Stimulated activated CD8-positive, alpha-beta memory T cell treated with anti-CD3 and anti-CD28 coated beads, Interleukin-15, amount 100 ng/mL, for 24 hours (primary cell): ENCODE data around the gene GRIP2.

Source experiments
- DNase-seq: peaks from one replicate; pipeline ENCODE4 v3.0.0-alpha.2; 2020; ENCODE audit warnings: low read depth

The GRIP2 gene

GRCh38 chr3:14485981-14486380 is 54.2 kb downstream of the GRIP2 start:
- no peak for DNase-seq

DNA sequence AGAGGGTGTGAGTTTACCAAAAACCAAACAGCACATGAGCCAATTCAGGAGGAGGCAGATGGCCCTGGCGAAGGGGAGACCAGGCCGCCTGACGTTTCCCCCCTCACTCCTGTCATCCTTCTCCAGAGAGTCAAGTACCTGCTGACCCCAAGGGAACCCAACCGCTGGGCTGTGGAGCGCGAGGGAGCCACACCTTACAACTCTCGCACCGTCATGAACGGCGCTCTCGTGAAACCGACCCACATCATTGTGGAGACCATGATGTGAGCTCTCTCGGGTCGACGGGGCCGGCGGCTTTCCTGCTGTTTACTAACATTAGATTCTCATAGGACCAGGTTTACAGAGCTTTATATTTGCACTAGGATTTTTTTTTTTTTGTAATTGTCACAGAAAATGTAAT is 55.4 kb downstream of the GRIP2 start:
- no peak for DNase-seq

GRCh38 chr3:14483286-14483685 is 56.9 kb downstream of the GRIP2 start:
- DNase-seq = no peak

GRCh38 chr3:14482271-14482721 is 57.8 kb downstream of the GRIP2 start:
- DNase-seq = no peak

DNA sequence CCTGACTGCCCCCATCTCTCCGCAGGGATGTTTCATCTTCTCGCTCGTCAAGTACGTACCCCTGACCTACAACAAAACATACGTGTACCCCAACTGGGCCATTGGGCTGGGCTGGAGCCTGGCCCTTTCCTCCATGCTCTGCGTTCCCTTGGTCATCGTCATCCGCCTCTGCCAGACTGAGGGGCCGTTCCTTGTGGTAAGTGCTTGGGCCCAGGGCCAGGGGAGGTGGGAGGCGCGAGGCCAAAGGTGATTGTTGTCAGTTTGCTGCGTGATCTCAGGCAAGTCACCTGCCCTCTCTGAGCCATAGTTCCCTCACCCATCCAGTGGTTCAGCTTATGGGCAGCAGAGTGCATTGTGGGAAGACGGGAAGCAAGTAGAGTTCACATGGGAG is 58.5 kb downstream of the GRIP2 start:
- no peak for DNase-seq

- DNase-seq = no peak
Measured at GRCh38 chr3:14481018-14481645, 59.0 kb downstream of the GRIP2 start.

DNA sequence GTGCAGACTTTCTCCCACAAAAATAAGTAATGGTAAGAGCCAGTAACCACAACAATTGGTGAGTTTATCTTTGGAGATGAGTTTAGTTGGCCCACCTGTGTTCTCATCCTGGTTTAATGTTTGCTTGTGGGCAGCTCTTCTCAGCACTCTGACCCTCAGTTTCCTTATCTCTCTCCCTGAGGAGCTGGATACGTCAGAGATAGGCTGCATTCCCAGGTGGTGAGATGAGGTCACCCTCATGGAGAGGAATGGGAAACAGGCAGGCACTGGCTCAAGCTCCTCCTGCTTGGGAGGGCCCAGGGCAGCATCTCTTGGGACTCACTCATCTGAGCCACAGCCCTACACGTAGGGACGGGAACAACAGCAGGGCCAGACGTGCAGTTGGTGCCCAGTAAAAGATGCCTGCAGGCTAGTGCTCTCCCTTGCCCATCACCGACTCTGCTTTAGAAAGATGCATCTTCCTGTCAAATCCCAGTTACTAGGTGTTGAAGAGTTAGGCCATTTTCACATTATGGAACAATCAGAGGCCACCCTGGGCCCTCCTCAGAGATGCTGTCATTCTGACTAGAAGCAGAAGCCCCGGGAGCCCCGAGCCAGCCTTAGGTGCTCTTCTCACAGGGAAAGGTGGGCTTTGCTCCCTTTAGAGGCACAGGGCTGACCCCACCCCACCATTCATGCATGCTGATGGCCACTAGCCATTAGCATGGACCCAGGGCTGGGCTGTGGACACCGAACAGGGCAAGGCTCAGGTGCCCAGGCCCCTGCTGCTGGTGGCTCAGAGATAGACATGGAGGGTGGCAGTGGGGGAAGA is 59.7 kb downstream of the GRIP2 start:
- no peak for DNase-seq

GRCh38 chr3:14479591-14479990 is 60.6 kb downstream of the GRIP2 start:
- no peak for DNase-seq

DNA sequence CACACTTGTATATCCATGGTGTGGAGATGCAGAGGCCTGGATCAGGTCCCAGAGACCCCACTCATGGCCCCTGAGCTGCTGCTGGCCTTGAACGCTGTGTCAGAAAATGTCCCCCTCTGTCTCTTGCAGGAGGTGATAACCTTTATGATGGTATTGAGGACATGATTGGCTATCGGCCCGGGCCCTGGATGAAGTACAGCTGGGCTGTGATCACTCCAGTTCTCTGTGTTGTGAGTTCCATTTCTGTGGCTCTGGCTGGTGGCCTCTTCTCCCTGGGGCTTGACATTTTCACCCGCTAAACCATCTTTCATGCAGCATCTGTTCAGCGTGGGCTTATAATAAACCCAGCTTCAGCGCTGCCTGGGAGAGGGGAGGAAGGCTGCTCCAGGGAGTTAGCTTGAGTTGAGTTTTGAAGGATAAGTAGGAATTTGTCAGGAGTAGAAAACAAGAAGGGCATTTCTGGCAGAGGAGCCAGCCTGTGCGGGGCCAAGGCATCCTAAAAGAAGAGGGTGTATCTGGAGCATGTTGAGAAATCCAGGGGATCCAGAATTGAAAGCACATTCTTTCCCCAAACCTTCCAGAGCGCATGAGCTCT is 61.1 kb downstream of the GRIP2 start:
- DNase-seq = no peak

DNA sequence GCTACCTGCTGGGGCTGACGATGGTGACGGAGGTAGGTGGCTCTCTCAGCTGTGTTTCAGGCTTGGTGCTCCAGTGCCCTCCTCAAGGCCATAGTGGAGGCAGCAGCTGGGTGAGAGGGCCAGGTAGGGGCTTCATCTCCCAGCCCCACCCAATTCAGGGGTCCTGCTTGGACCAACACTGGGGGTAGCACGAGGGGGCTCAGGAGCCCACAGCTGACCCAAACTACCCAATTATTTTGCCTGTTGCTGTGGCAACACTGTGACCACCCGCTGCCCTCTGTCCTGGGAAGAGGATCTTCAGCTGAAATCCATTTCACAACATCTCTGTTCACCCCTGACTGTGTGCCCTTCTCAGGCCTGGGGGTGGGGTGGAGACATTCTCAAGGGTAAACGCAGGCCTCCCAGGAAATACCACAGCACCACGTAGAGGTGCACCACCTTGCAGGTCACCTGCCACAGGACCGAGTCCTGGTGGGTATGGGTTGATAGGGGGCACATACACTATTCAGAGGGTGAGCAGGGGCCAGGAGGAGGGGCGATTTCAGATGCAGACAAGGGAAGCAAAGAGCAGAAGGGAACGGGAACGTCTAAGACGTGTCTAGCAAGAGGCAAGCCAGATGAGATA is 62.7 kb downstream of the GRIP2 start:
- DNase-seq = no peak

GRCh38 chr3:14476583-14477265 is 63.4 kb downstream of the GRIP2 start:
- DNase-seq = no peak

DNA sequence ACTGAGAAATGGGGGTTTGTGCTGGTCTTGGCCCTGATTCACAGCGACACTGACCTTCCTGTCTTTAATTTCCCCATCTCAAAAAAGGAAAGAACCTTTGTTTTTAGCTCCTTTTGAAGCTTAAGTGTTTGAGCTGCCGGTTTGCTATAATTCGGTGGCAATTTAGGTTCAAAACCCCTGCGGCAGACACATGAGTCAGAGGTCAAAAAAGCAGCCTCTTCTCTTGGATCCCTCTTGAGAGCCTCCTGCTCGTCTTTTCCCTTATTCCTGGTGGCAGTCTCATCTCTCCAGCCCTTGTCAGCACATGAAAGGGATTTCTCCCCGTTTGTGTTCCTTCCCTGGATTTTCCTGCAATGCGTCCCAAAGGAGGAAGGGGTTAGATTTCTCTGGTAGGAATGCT is 64.5 kb downstream of the GRIP2 start:
- no peak for DNase-seq

DNA sequence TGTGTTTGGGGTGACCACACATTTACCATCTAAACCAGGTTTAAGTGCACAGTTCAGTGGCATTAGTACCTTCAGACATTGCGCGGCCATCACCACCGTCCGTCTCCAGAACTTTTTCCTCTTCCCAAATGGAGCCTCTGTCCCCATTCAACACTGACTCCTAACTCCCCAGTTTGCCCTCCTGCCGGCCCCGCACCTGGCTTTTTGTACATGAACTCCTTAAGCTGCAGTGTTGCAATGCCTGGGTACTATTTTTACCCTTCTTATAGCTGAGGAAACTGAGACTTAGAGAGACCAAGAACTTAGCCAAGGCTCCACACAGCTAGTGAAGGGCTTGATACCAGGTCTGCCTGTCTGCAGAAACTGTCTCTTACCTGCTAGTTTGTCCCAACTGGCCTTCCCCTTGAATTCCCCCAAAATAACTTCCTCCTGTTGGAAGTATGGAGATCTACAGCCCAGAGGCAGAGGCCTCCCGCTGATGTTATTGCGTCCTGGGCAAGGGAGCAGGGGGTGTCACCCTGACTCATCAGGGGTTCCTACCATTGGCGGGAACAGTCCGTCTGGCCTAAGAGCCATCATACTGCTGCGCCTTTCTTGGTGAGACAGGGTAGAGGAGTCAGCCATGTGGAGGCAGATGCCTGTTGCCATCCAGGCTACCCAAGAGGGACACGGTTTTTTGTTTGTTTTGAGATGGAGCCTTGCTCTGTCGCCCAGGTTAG is 65.6 kb downstream of the GRIP2 start:
- no peak for DNase-seq

DNA sequence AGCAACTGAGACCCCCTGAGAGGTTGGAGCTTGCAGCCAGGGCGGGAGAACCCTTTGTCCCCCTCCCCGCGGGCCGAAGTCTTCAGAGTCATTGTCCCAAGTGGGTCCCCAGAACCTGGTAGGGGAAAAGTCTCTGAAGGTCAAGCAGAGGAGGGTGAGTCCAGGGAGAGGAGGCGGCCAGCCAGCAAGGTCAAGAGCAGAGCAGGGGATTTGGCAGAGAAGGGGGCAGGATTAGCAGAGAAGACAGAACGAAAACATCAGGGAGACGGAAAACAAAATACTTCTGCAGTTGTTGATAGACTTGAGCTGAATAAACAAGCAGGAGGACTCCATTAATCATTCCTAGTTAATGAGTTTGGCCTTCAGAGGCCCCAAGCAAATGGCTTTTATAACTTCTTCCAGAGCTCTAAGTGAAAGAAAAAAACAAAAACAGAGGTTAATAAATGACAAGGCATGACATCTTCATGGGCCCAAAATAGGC is 66.7 kb downstream of the GRIP2 start:
- no peak for DNase-seq

DNA sequence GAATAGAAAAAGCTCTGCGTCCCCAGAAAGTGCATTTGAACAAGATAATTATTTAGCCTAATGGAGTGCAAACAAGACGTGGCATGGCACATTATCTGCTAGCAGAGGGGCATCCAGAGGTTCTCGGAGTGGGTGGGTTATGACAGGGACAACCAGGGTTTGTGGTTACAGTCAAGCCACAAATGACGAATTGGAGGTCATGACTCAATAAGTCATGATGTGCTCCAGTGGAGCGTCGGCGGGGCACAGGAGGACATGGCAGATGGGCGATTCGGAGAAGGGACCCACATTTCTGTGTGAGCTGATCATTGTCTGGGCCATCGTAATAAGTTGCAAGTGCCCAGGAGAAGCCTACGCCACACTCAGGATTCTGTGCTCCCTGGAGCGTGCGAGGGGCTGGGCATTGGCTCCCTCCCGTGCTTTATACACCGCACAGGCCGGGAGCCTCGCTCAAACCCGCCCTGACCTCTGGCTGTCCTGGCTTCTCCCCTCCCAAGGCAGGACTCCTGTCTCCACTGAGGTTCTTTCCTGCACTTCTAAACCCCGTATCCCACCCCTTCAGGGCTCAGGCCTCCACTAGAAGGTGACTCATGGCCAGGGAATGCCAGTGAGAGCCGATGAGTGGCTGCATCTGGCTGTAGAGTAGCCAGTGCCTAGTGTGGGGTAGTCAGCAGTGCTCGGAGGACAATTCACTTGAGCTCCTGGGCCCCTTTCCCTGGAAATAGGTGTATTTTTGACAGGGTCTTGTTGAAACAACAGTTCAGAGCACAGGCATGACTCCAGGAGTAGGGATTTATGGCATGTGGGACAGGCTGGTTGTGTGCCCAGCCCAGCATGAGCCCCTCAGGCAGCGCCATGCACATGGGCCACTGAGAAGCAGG is 67.4 kb downstream of the GRIP2 start:
- no peak for DNase-seq

DNA sequence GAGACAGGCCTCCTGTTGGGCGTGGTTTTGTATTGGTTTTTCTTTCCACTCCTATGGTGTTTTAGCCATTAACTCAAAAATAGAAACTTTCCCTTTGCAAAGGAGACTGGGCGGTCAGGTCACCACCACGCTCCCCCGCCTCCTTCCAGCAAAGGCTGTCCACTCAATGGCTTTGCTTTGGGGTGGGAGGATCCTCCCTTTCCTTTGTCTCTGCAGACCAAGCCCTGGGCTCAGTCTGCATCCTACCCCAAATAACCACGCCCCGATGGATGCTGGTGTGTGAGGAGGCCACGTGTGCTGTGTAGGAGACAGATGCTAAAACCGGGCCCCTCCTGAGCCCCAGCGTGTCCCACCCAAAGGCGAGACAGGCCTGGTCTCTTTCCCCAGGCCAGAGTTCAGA is 68.5 kb downstream of the GRIP2 start:
- no peak for DNase-seq

- no peak for DNase-seq
Measured at GRCh38 chr3:14471016-14471415, 69.1 kb downstream of the GRIP2 start.

DNA sequence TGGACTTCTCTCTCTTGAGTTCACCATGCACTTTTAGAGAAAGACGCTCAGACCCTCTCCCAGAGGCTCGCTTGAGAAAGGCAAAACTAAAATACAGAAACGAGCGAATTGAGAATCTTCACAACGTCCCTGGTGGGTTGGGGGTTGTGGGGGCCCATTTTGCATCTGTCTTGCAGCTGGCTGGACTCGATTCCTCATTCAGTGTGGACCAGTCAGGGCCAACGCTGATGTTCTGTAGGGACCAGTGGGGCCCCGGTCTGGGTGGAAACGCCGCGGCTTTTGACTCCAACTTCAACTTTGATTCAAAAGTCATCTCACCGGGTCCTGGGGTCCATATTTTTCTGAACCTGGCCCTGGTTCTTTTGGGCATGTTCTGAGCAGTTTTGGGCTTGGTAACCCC is 69.7 kb downstream of the GRIP2 start:
- no peak for DNase-seq

DNA sequence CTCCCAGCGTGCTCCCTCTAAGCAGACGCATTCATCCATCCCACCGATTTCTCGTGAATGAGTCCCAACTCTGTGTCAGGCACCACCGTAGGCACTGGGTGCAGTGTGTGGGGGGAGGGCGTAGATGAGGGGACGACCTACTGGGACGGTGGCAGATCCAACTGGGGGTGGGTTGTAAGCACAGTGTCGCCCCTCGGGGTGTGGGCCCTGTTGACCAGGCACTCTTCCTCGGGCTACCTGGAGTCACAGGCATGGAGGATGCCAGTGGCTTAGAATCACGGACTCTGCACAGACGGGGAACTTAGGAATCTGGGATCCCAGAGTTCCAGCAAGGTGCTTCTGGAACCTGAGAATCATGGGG is 71.5 kb downstream of the GRIP2 start:
- no peak for DNase-seq

DNA sequence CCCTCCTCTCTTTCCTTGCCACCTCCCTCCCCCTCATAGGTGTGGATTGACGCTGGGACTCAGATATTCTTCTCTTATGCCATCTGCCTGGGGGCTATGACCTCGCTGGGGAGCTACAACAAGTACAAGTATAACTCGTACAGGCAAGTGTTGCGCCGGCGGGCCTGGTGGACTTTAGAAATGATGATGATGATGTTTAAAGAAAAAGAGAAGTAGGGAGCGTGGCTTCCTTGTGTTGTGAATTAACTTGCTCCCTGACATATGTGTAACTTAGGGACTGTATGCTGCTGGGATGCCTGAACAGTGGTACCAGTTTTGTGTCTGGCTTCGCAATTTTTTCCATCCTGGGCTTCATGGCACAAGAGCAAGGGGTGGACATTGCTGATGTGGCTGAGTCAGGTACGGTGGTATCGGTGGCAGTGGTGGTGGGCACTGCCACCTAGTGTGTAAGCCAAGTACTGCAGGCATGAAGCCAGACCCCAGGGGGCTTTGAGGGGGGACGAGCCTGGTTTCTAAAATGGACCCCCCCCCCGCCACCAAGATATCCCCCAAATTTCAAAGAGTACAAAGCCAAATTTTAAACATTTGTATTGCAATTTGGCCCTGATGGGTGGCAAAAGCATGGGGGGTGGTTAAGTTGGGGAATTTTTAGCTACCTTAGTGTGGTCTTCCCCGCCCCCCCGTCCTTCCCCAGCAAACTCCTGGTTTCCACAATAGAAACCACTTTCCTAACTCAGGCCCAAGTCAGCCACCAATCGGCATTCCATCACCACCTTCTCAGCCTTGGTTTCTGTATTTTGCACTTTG is 72.1 kb downstream of the GRIP2 start:
- DNase-seq = peak; percentile 10
